Activated T-cell treated with anti-CD3 and anti-CD28 coated beads for 48 hours (primary cell): ENCODE data around the gene KIF12.

ENCODE experiments used
- DNase-seq: peaks from one replicate; pipeline ENCODE4 v3.0.0-alpha.2; 2020; ENCODE audit warnings: low read depth

The KIF12 gene

GRCh38 chr9:114123031-114123977 lies 24.2 kb upstream of the KIF12 start:
- DNase-seq: no peak

GRCh38 chr9:114122136-114123027 lies 23.3 kb upstream of the KIF12 start:
- DNase-seq: no peak

- no peak for DNase-seq
Measured at GRCh38 chr9:114121227-114122135, 22.4 kb upstream of the KIF12 start.

- no peak for DNase-seq
Measured at GRCh38 chr9:114120192-114121014, 21.3 kb upstream of the KIF12 start.

GRCh38 chr9:114119242-114120191 lies 20.4 kb upstream of the KIF12 start:
- DNase-seq: no peak

- no peak for DNase-seq
Measured at GRCh38 chr9:114117996-114118830, 19.1 kb upstream of the KIF12 start.

GRCh38 chr9:114117614-114117995 lies 18.5 kb upstream of the KIF12 start:
- no peak for DNase-seq

DNA sequence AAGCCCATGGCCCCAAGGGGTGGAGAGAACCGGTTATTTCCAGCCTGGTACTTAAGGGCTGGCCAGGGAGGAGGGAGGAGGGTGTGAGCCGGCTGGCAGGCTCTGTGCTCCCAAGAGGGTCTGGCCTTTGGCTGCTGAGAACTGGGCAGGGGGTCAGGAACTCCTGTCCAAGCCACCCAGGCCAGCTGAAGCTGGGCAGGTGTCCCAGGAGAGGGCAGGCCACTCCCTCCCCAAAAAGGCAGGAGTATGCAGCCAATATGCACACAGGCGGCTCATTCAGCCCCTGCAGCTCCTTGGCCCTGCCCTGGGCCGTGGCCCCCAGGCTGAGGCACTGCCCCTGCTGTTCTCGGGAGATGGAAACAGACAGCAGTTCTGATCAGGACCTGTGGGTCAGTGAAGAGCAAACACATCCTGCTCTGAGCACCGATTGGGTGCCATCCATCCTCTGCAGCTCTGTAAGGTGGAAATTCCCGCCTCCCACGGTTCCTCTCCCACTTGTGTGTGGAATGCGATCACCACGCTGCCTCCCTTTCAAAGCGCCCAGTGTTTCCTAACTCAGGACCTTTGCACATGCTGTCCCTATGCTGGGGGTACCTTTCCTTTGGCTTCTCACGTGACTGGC lies 17.1 kb upstream of the KIF12 start:
- DNase-seq: no peak

GRCh38 chr9:114115654-114116125 lies 16.6 kb upstream of the KIF12 start:
- no peak for DNase-seq

DNA sequence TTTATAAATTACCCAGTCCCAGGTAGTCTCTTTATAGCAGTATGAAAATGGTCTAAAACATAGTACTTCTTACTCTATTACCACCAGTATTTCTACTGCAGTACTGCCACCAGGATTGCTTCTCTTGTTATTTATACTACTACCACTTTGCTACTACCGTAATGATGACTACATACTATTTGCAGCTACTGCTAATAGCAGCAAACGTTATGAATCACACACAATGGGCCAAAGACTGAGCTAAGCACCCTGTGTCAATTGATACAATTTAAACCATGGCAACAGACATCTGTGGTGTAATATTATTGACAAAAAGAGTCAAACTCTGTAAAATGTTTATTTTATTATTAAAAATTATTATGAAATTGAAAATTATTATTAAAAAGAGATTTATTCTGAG lies 15.3 kb upstream of the KIF12 start:
- no peak for DNase-seq

DNA sequence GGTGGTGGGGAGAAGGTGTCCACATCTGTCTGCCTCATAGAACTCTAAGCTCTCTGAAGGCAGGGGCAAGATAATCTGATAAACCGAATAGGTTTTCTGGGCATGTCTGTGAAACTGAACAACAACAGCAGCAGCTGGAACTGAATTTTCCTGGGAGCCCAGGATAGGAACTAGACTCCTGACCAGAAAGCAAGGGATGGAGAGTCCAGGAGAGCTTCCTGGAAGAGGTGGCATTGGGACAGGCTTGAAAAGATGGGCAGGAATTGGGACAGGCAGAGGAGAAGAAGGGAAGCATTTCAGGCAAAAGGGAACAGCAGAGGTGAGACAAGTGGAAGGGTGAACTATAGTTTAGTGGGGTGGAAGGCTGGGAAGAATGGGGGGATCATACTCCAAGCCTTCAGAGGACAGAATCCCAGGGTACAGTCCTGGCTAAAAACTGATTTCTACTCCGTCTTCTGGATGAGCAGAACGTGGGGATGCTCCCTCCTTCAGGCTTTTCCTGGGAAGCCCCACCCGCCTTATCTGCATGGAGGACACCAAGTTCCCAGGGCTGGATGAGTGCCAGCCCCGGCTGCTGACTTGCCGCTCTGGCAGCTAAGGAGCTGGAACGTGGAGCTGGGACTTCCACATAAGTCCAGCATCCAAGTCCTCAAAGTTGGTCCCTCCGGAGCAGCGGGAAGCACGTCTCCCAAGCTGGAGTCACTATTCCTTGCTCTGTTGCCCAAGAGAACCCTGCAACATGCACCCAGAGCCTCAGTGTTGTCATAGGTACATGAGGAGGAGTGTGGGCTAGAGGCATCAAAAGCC lies 13.9 kb upstream of the KIF12 start:
- DNase-seq: no peak

DNA sequence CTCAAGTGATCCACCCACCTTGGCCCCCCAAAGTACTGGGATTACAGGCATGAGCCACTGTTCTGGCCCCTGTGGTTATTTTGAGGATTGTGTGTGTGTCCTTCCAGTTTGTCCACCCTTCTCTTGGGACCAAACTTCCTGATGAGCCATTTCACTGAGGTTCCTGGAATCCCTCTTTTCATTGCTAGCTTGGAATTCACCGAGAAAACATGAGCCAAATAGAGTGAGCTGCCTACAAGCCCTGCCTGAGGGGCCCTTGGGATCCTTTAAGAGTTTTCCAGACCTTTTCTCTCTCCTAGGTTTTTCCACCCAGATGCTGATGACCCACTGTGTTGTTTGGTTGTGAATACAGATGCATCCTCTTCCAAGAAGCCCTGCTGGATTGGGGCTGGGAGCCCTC lies 13.2 kb upstream of the KIF12 start:
- no peak for DNase-seq

DNA sequence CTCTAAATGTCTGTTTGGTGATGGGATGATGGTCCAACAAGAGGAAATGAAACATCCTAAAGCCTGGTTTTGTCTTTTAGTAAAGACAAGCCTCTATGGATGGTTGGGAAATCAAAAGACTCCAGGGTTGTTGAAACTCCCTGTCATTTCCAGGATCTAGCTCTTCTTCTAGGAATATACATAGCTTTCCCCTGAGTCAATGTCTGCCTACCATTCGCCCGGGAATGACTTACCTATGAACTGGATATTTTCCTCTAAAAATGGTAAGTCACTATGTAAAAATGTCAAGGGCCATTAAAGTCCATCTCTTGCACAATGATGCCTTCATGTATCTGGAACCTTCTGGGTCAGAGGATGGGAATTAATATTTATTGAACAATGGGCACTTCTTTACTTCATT lies 11.1 kb upstream of the KIF12 start:
- no peak for DNase-seq

GRCh38 chr9:114109124-114109523 lies 10.0 kb upstream of the KIF12 start:
- DNase-seq: no peak

DNA sequence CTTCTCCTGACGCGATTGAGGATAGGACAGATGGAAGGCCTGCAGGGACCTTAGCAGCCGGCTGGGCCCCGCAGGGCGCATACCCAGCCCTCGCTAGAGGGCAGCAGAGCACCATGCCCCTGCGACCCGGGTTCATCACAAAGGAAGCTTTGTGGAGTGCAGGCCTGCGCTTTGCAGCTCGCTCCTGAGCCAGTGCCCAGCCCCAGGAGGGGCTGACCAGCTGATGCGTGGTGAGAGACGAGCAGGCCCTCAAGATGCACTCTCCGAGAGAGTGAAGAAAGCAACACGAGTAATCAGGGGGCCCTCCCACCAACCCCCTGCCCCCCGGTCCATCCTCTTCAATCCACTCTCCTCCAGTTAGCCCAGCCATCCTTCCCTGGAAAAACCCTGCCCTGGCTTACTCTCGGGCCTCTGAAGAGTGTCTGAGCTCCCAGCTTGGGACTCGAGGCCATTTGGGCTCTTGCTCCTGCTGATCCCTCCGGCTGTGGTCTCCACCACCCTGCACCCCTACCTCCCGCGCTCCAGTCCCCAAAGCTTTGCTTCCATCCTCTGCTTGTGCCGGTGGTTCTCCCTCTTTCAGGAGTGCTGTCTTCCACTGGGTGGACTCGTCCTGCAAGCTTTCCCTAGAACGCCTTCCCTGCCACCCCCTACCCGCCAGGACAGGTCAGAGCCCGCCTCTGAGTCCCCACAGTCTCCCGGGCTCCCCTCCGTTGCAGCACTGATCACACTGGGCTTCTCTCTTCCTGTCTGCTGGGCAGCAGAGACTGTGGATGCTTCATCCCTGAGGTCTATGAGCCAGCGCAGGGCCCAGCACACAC lies 9.1 kb upstream of the KIF12 start:
- peak; percentile 60 for DNase-seq

DNA sequence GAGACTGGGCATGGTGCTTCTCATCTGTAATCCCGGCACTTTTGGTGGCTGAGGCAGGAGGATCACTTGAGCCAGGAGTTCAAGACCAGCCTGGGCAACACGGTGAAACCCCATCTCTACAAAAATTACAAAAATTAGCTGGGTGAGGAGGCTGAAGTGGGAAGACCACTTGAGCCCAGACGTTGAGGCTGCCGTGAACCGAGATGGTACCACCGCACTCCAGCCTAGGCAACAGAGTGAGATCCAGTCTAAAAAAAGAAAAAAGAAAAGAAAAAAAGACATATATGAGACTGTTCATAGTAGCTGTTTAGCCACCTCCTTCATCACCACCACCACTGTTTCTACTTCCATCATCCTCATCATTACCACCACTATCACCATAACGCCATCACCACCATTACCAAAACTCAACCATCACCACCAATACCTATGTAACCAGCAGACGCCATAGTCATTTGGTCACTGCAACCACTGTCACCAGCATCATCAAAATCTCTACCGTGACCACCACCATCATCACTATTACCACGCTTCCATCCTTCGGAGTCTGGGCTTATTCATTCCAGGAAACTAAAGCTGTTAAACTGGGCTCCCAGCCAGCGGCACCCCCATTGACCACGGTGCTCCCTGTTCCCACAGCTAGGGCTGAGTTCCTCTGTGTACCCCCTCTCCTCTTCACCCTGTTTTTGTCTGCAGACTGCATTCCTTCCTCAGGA lies 8.4 kb upstream of the KIF12 start:
- no peak for DNase-seq
